ENCODE measurements around the gene SLC8A2. TPM values are rescaled to one million over a fixed set of nuclear protein-coding genes. Genes with fewer than 3 reads are reported as not detected.

Gene SLC8A2
- total RNA-seq, 1 experiment from 2014 or later: 11.3 TPM

DNA sequence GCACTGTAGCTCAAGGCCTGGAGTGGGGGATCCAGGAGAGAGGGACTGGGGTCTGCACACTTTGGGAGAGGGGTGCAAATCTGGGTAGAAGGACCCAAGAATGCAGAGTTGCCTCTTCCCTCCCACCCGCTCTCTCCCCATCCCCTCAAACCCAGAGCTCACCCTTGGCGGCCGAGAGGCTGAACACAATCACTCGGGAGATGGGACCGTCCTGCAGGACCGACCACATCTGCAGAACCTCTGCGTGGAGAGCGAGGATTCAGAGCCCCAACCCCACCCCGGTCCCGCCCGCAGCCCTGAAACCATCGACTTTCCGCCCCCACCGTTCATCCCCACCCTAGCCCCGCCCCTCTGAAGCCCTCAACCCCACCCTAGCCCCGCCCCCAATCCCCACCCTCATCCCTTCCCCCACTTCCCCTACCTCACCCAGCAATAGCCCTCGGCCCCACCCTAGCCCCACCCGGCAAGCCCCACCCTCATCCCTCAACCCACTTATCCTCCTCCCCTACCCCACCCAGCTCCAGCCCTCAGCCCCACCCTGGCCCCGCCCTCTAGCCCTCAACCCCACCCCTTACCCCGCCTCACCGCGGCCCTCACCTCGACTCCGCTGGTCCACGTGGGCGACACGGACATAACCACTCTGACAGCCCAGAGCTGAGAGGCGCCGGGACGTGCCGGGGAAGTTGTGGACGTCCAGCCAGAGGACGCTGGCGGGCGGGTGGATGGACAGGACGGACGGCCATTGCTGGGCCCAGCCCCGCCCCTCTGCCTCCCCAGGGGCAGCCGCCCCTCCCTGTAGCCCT lies 8.2 kb upstream of the SLC8A2 start:
- no peak overlapping the region for H2BK12ac ChIP-seq (ENCODE audit: insufficient read length, low read depth, low read length)
- peaks cover 5% of the 10 kb centered on the region for H3K23me2 ChIP-seq (ENCODE audit: insufficient read length, low read depth, low read length, poor library complexity, severe bottlenecking)
- no peak overlapping the region for H4K5ac ChIP-seq (ENCODE audit: insufficient read length, low read depth, low read length)
- no peak overlapping the region for H4K8ac ChIP-seq (replicated peaks; ENCODE audit: insufficient read length, low read depth, low read length)
- H3K56ac ChIP-seq (ENCODE audit: insufficient read length, low read depth, low read length): no peak overlapping the region
- no peaks in the 10 kb centered on the region for H3K4me1 ChIP-seq (ENCODE audit: insufficient read depth, low read length)
- H3K4me1 Mint-ChIP-seq: peaks cover 14 to 20% of the 10 kb centered on the region in 2 experiments
- H3K23ac ChIP-seq (ENCODE audit: insufficient read length, low read depth, low read length): no peak overlapping the region
- no peak overlapping the region for H2BK20ac ChIP-seq (ENCODE audit: low read depth, low read length, poor library complexity, severe bottlenecking)
- peaks cover 6% of the 10 kb centered on the region; the same call in 1 of the 2 replicates for H3K27me3 Mint-ChIP-seq (ENCODE audit: low read depth)
- no peak for TF ChIP-seq CTCF (conservative IDR thresholded peaks at IDR 0.05)
- peak; percentile 88 for DNase-seq
- no peaks in the 10 kb centered on the region for H3K79me2 ChIP-seq (ENCODE audit: insufficient read depth, low read length)
- no peak overlapping the region for H3T11ph ChIP-seq (ENCODE audit: low read length)
- H3K4me3 Mint-ChIP-seq: peak overlapping the region; percentile 61 to 82
- H3K9ac ChIP-seq (ENCODE audit: extremely low read depth, insufficient read length, low read length): peak overlapping the region; percentile 9
- H3K14ac ChIP-seq (ENCODE audit: insufficient read depth, low read length): no peak overlapping the region
- H3K27me3 ChIP-seq (ENCODE audit: insufficient read depth, low read length): no peaks in the 10 kb centered on the region
- no peak overlapping the region for H3K27ac Mint-ChIP-seq
- no peak overlapping the region for H3K4ac ChIP-seq (ENCODE audit: low read depth, low read length)
- H3K9me3 Mint-ChIP-seq: peaks cover 0 to 2% of the 10 kb centered on the region in 2 experiments; a peak in 3 of 5 replicates
- H2AK5ac ChIP-seq (ENCODE audit: insufficient read length, low read length): no peak overlapping the region
- H3K79me1 ChIP-seq (ENCODE audit: insufficient read depth, low read depth, low read length, poor library complexity, severe bottlenecking): no peaks in the 10 kb centered on the region
- H2BK5ac ChIP-seq (ENCODE audit: insufficient read length, low read length): no peak overlapping the region
- H3K18ac ChIP-seq (ENCODE audit: insufficient read length, low read depth, low read length): no peak overlapping the region
- H2AFZ ChIP-seq (ENCODE audit: low read length): no peak overlapping the region
- H3K4me2 ChIP-seq (ENCODE audit: insufficient read depth, insufficient read length, low read length): peak overlapping the region; percentile 62
- no peaks in the 10 kb centered on the region for H3K9me3 ChIP-seq (ENCODE audit: control insufficient read depth, low read depth, low read length)
- WGBS (ENCODE audit: extremely low coverage, insufficient read length, low lambda C conversion rate): no CpG with 5 or more reads among the region's 39 CpGs
- H3K27ac ChIP-seq (ENCODE audit: insufficient read length, low read depth, low read length): no peak overlapping the region
- peaks cover 0 to 7% (median 4%) of the 10 kb centered on the region in 3 experiments; a peak in 5 of 7 replicates for H3K36me3 Mint-ChIP-seq (ENCODE audit: insufficient read depth in 1 of 3, low read depth in 3 of 3)
- no peak overlapping the region for H2BK15ac ChIP-seq (ENCODE audit: low read depth, low read length)
- no peak overlapping the region for H2BK120ac ChIP-seq (ENCODE audit: low read depth, low read length, poor library complexity, severe bottlenecking)
- no peak overlapping the region for H4K91ac ChIP-seq (ENCODE audit: insufficient read length, low read depth, low read length)
- H4K20me1 ChIP-seq (ENCODE audit: control insufficient read depth, insufficient read depth, insufficient read length): no peaks in the 10 kb centered on the region

Data from H9 (cell line).